Psoas muscle (tissue), 8 donors: Measurements from ENCODE around the gene SCAPER. TPM values are rescaled to one million over a fixed set of nuclear protein-coding genes. Genes with fewer than 3 reads are reported as not detected.

Experiments used
- ATAC-seq, 4 donors: fragments of 200-7000 bp; cut with Tn5 transposase; one replicate each; pipeline ENCODE4 v1.9.1; 2020; ENCODE audit warnings: moderate library complexity in 3 of 4, mild to moderate bottlenecking in 2 of 4
- DNase-seq, 2 donors: peaks; one replicate each; pipeline ENCODE4 v3.0.0-alpha.2; 2020
- H3K27ac ChIP-seq: fragments of 200-600 bp; one replicate; pipeline ENCODE4 v1.8.0; 2022
- H3K27me3 ChIP-seq, 3 donors: fragments of 200-600 bp in 1 of 3; one replicate each; pipeline versions ENCODE4 v1.6.1 to v1.8.0; 2013 to 2022; ENCODE audit warnings: low read length in 2 of 3, mild to moderate bottlenecking in 2 of 3, moderate library complexity in 1 of 3; ENCODE audit not compliant: insufficient read depth in 3 of 3
- H3K36me3 ChIP-seq, 2 donors: fragments of 200-600 bp in 1 of 2; one replicate each; pipeline versions ENCODE4 v1.6.1 to v1.8.0; 2013 to 2022; ENCODE audit warnings: low read depth in 1 of 2, mild to moderate bottlenecking in 1 of 2, moderate library complexity in 1 of 2; ENCODE audit not compliant: insufficient read depth in 1 of 2
- H3K4me1 ChIP-seq: fragments of 200-600 bp; one replicate; pipeline ENCODE4 v1.8.0; 2022
- H3K4me3 ChIP-seq: fragments of 200-600 bp; one replicate; pipeline ENCODE4 v1.8.0; 2022; ENCODE audit warnings: mild to moderate bottlenecking
- H3K9me3 ChIP-seq: fragments of 200-600 bp; one replicate; pipeline ENCODE4 v1.8.0; 2022
- WGBS, 3 donors: extraction: QIAGEN DNeasy Blood & Tissue Kit; methylation state at CpG; one replicate each; pipeline versions ENCODE4 v1.1.6 to v1.1.7; 2013; 5-methylcytosine and 5-hydroxymethylcytosine counted together
- intact Hi-C, 2 donors: fragments of 100-400 bp; cut with DNase I; formaldehyde crosslinking; loops; one replicate each; pipeline versions ENCODE4 v1.11.0 to v1.14.2; 2022
- polyA plus RNA-seq, 3 donors: library from polyadenylated mRNA; stranded (reverse); fragments of 200-250 nt; gene quantifications; one replicate each; pipeline ENCODE4 v1.2.3, GENCODE V29; 2013
- total RNA-seq, 4 donors: library from RNA; stranded (reverse); fragmentation: NEBNext Ultra II Directional in 2 of 4; extraction: Animal tissue kit (Norgen Biotek cat#: 25700) in 2 of 4; gene quantifications; one replicate each; pipeline versions ENCODE4 v1.2.1 to v1.2.4, GENCODE V29; 2021 to 2023
- TF ChIP-seq, protein P1 (sequence below): fragments of 200-600 bp; IDR thresholded peaks from one replicate; pipeline ENCODE4 v1.8.0; 2022; ENCODE audit warnings: antibody characterized with exemption
- donor health status: healthy with polysubstance abuse.
- donor health status: DM: no; HTN: no; CAD: no; lungs with moderate emphysema.
- donor health status: Bipolar disorder and iron deficiency.
- donor health status: healthy.
- donor health status: DM: yes; HTN: yes; CAD: no.
- donor health status: DM: no; HTN: no; CAD: no.
- donor health status: DM: no; HTN: no; CAD: no.
- donor health status: DM: yes; HTN: yes; CAD: no.

Gene SCAPER
- total and polyA plus RNA-seq, 7 donors: 4.1 to 28.7 (median 20.0) TPM

DNA sequence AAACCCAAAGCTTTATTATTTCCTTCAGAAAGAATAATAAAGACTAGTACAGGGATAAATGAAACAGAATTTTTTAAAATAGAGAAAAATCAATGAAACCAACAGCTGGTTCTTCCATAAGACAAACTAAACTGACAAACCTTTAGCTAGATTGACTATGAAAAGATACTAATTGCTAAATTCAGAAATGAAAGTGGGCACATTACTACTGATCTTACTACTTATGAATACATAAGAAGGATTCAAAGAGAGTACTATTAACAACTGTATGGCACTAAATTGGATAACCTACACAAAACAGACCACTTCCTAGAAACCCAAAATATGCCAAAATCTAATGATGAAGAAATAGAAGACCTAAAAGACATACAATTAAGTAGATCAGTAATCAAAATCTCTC lies 290.4 kb downstream of the SCAPER start:
- H3K4me1 ChIP-seq: no peaks in the 10 kb centered on the region
- no peak for DNase-seq
- no peak overlapping the region for H3K4me3 ChIP-seq
- no peaks in the 10 kb centered on the region for H3K36me3 ChIP-seq
- peaks cover 7% of the 10 kb centered on the region for H3K9me3 ChIP-seq
- intact Hi-C loops: no loop called here
- TF ChIP-seq, protein P1, sequence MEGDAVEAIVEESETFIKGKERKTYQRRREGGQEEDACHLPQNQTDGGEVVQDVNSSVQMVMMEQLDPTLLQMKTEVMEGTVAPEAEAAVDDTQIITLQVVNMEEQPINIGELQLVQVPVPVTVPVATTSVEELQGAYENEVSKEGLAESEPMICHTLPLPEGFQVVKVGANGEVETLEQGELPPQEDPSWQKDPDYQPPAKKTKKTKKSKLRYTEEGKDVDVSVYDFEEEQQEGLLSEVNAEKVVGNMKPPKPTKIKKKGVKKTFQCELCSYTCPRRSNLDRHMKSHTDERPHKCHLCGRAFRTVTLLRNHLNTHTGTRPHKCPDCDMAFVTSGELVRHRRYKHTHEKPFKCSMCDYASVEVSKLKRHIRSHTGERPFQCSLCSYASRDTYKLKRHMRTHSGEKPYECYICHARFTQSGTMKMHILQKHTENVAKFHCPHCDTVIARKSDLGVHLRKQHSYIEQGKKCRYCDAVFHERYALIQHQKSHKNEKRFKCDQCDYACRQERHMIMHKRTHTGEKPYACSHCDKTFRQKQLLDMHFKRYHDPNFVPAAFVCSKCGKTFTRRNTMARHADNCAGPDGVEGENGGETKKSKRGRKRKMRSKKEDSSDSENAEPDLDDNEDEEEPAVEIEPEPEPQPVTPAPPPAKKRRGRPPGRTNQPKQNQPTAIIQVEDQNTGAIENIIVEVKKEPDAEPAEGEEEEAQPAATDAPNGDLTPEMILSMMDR: no peak
- no peak for ATAC-seq
- H3K27me3 ChIP-seq: no peaks in the 10 kb centered on the region
- no peak overlapping the region for H3K27ac ChIP-seq

DNA sequence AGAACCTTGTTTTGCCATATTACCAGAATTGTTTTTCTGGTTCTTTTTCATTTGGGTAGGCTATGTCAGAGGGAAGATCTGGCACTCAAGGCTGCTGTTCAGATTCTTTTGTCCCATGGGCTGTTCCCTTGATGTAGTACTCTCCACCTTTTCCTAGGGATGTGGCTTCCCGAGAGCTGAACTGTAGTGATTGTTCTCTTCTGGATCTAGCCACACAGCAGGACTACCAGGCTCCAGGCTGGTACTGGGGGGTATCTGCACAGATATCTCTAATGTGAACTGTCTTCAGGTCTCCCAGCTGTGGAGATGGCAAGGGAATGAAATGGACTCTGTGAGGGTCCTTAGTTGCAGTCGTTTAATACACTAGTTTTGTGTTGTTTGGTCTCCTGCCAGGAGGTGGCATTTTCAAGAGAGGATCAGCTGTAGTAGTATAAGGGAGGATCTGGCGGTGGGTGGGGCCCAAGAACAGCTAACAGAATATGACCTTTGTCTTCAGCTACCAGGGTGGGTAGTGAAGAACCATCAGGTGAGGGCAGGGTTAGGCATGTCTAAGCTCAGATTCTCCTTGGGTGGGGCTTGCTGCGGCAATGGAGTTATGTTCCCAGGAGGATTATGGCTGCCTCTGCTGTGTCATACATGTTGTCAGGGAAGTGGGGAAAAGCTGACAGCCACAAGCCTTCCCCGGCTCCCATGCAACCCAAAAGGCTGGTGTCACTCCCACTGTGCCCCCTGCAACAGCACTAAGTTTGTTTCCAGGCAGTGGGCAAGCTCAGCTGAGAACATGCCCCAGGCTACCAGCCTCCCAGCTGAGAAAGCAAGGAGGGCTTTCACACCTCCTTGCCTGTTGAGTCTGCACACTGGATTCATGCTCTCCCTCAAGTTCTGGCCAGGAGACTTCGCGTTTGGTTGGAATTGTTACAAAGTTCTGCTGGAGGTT lies 316.1 kb downstream of the SCAPER start:
- H3K4me3 ChIP-seq: no peak overlapping the region
- H3K4me1 ChIP-seq: no peaks in the 10 kb centered on the region
- no peak for DNase-seq
- intact Hi-C loops: no loop called here
- 88 to 91% (median 89%) methylated on average over 7 of the region's 7 CpGs for WGBS, 3 donors
- H3K27ac ChIP-seq: no peak overlapping the region
- no peaks in the 10 kb centered on the region for H3K36me3 ChIP-seq
- TF ChIP-seq, protein P1: no peak
- no peaks in the 10 kb centered on the region for H3K27me3 ChIP-seq
- peaks cover under 1% of the 10 kb centered on the region for H3K9me3 ChIP-seq
- ATAC-seq: no peak

DNA sequence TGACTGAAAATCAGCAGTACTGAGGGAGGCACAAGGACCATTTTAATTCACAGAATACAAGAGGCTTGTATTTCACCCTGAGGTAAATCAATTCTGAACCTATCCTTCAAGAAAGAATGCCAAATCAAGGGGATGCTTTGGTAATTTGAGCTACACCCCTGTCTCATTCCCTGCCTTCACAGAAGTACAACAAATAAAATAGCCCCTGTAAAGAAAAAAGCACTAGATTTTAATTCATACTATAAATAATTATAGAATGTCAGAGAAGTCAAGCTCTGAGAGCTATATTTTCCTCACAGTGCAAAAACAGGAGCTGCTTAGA lies 319.6 kb downstream of the SCAPER start:
- intact Hi-C loops: no loop called here
- TF ChIP-seq, protein P1: no peak
- Histone ChIP-seq H3K4me3 (no peak overlapping the region), H3K4me1 (no peaks in the 10 kb centered on the region), H3K9me3 (peaks cover 24% of the 10 kb centered on the region), H3K27me3 (no peaks in the 10 kb centered on the region), H3K27ac (no peak overlapping the region), H3K36me3 (no peaks in the 10 kb centered on the region)
- DNase-seq (no peak), ATAC-seq (no peak)

DNA sequence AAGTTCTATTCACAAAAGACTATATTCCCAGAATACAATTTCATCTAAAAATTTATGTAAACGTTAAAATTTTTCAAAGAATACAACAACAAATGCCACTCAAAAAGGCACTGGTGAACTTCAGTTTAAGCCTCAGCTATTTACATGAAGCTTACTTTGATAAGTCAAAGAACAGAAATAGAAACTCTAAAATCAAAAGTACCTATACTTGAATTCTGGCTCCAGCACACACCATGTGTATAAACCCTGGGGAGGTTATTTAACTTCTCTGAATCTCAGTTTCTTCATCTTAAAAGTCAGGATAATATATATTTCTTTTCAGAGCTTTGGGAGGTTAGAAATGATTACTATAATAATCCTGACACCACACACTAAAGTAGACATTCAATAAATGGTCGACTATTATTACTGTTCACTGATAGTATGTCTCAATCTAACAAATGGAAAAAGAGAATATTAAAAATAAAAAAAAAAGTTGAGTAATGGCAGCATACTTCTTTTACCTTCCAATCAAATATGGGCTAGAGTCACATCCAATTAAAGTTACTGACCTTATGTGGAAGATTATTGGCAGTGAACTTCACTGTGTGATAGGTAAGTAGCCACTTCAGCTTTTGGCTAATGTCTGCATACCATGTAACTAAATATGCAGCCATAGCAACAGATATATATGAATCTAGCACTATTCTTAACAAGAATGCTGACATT lies 320.1 kb downstream of the SCAPER start:
- no peaks in the 10 kb centered on the region for H3K4me1 ChIP-seq
- WGBS, 3 donors: 87 to 94% (median 87%) methylated on average over 2 of the region's 2 CpGs
- ATAC-seq (no peak), DNase-seq (no peak)
- no peak overlapping the region for H3K27ac ChIP-seq
- H3K9me3 ChIP-seq: peaks cover 24% of the 10 kb centered on the region
- H3K27me3 ChIP-seq: no peaks in the 10 kb centered on the region
- H3K36me3 ChIP-seq: no peaks in the 10 kb centered on the region
- H3K4me3 ChIP-seq: no peak overlapping the region
- intact Hi-C loops: no loop called here
- TF ChIP-seq, protein P1: no peak
